ENCODE measurements around the gene LANCL2.

LANCL2 gene

GRCh38 chr7:55439627-55440026 is 74.5 kb downstream of the LANCL2 start:
- no peak for DNase-seq
- intact Hi-C loops (cut with DNase I; ENCODE audit: low total_unique reads), result no loop called here

GRCh38 chr7:55440040-55440690 is 75.0 kb downstream of the LANCL2 start:
- Histone ChIP-seq H3K4me3 (no peak overlapping the region), H3K4me1 (peaks cover 0 to 10% (median 0%) of the 10 kb centered on the region in 4 donors), H3K9me3 (no peaks in the 10 kb centered on the region), H3K36me3 (no peaks in the 10 kb centered on the region), H3K27me3 (no peaks in the 10 kb centered on the region), H3K27ac (no peak overlapping the region)
- no peak for TF ChIP-seq CTCF (IDR thresholded peaks at IDR 0.05)
- no peak for DNase-seq
- intact Hi-C loops (cut with DNase I; ENCODE audit: low total_unique reads), result no loop called here

More at GRCh38 chr7:55439627-55440026, 74.5 kb downstream of the LANCL2 start:
- no peaks in the 10 kb centered on the region for H3K9me3 ChIP-seq
- peaks cover 0 to 10% (median 0%) of the 10 kb centered on the region in 4 donors for H3K4me1 ChIP-seq
- no peak for TF ChIP-seq CTCF (IDR thresholded peaks at IDR 0.05)
- no peaks in the 10 kb centered on the region for H3K36me3 ChIP-seq
- H3K27me3 ChIP-seq, result no peaks in the 10 kb centered on the region
- H3K27ac ChIP-seq, result no peak overlapping the region
- H3K4me3 ChIP-seq, result no peak overlapping the region

GRCh38 chr7:55441002-55441401 is 75.9 kb downstream of the LANCL2 start:
- Histone ChIP-seq H3K4me1 (peaks cover 0 to 10% (median 0%) of the 10 kb centered on the region in 4 donors), H3K4me3 (no peak overlapping the region), H3K27me3 (no peaks in the 10 kb centered on the region), H3K36me3 (no peaks in the 10 kb centered on the region), H3K27ac (no peak overlapping the region), H3K9me3 (no peaks in the 10 kb centered on the region)
- intact Hi-C loops (cut with DNase I; ENCODE audit: low total_unique reads), result no loop called here
- DNase-seq, result no peak
- no peak for TF ChIP-seq CTCF (IDR thresholded peaks at IDR 0.05)

- H3K27ac ChIP-seq, result no peak overlapping the region
- H3K4me1 ChIP-seq, result peaks cover 0 to 10% (median 0%) of the 10 kb centered on the region in 4 donors
- no peaks in the 10 kb centered on the region for H3K9me3 ChIP-seq
- DNase-seq, result no peak
- H3K27me3 ChIP-seq, result no peaks in the 10 kb centered on the region
- intact Hi-C loops (cut with DNase I; ENCODE audit: low total_unique reads), result no loop called here
- H3K4me3 ChIP-seq, result no peak overlapping the region
- H3K36me3 ChIP-seq, result no peaks in the 10 kb centered on the region
- TF ChIP-seq CTCF (IDR thresholded peaks at IDR 0.05), result no peak
These were observed 76.8 kb downstream of the LANCL2 start for GRCh38 chr7:55441774-55442522.

GRCh38 chr7:55444786-55445185 is 79.6 kb downstream of the LANCL2 start:
- Histone ChIP-seq H3K36me3 (no peaks in the 10 kb centered on the region), H3K4me1 (peaks cover 0 to 10% (median 4%) of the 10 kb centered on the region in 4 donors), H3K9me3 (peaks cover 0 to 8% (median 0%) of the 10 kb centered on the region in 3 donors)

More at GRCh38 chr7:55444786-55445185, 79.6 kb downstream of the LANCL2 start:
- Histone ChIP-seq H3K27me3 (no peaks in the 10 kb centered on the region), H3K27ac (no peak overlapping the region), H3K4me3 (no peak overlapping the region)
- DNase-seq, result no peak
- intact Hi-C loops (cut with DNase I; ENCODE audit: low total_unique reads), result no loop called here
- TF ChIP-seq CTCF (IDR thresholded peaks at IDR 0.05), result no peak
